ENCODE results near the gene SGMS1. TPM values are rescaled to one million over a fixed set of nuclear protein-coding genes. Genes with fewer than 3 reads are reported as not detected.

Gene SGMS1
- total RNA-seq, 2 experiments from 2014 or later, result 7.5 to 9.0 TPM

DNA sequence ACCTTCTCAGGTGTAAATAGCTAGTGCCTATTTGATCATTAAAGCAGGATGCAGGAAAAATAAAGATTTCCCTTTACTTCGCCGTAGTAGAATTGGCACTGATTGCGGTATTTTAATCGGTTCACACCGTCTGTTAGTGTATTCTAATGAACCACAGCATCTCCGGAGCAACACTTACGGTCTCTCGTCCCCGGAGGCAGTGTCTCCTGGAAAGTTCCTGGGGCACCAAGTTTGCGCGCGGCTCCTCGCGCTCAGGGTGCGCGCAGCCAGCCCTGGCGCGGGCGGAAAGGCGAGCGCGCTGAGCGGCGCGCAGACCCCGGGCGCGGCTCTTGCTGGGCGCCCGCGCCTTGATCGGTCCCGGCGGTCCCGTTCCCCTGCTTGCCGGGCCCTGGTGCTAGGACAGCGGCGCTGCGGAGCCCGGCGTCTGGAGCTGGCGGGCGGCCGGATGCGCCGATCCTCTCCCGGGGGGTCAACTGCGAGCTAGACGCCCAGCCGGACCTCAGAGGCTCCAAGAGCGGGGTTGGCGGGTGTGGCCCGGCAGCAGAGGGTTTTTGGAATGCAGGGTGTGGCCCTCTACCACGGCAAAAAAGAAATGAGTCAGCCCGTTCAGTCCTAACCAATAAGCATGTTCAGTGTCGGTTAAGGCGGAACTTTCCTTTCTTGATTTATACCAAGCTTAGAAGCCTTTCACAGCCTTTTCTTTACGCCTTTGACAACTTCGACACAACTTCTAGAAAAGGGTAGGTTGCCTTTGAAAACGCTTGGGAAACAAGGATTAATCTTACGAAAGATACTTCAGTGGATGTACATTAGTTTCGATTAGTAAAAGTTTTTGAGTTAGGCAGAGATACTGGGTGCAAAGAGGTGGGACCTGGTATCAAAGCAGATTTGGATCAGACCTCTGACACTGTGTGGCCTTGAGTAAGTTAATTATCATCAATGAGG is 205.6 kb downstream of the SGMS1 start:
- peak; percentile 66 for DNase-seq
- ChIA-PET CTCF (no interaction called here), POLR2A (no interaction called here)
- no peaks in the 10 kb centered on the region for H3K36me3 Mint-ChIP-seq (ENCODE audit: low read depth)
- peak; percentile 91 for ATAC-seq
- intact Hi-C loops (cut with DNase I, micrococcal nuclease), result loop anchor here (1.0 to 5.0 kb wide), 5 partner anchors 13 to 204 kb away; no protein-coding TSS in a partner anchor
- H3K4me1 Mint-ChIP-seq, result peaks cover 41% of the 10 kb centered on the region
- no peaks in the 10 kb centered on the region for H3K27me3 Mint-ChIP-seq
- peak overlapping the region; percentile 64 for H3K27ac Mint-ChIP-seq
- no peaks in the 10 kb centered on the region for H3K9me3 Mint-ChIP-seq (ENCODE audit: low read depth)
- peak overlapping the region; percentile 76 for H3K4me3 Mint-ChIP-seq

DNA sequence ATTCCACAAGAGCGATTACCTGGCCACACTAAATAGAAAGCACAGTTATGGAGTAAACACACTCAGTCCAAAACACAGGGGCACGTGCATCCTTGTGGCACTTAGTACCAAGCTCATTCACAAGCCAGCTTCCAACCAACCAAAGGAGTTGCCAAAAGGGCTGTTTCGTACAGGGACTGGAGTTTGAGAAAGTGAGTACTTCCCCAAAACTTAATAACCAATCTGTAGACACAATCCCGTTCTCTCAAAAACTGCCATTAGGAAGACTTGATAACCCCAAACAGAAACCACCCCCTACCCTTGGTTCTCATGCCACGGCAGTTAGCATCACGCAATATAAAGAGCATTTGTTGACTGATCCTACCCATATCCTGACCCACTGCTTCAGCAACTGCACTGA is 206.3 kb downstream of the SGMS1 start:
- CTCF ChIA-PET, result no interaction called here
- intact Hi-C loops (cut with DNase I, micrococcal nuclease), result loop anchor here in 1 of 2 experiments (5.0 kb wide), 1 partner anchor 50 kb away; no protein-coding TSS in a partner anchor
- POLR2A ChIA-PET, result no interaction called here
- no peaks in the 10 kb centered on the region for H3K36me3 Mint-ChIP-seq (ENCODE audit: low read depth)
- H3K27me3 Mint-ChIP-seq, result no peaks in the 10 kb centered on the region
- peak overlapping the region; percentile 76 for H3K4me3 Mint-ChIP-seq
- no peak for DNase-seq
- no peaks in the 10 kb centered on the region for H3K9me3 Mint-ChIP-seq (ENCODE audit: low read depth)
- H3K27ac Mint-ChIP-seq, result no peak overlapping the region
- peaks cover 40% of the 10 kb centered on the region for H3K4me1 Mint-ChIP-seq
- ATAC-seq, result peak; percentile 2

DNA sequence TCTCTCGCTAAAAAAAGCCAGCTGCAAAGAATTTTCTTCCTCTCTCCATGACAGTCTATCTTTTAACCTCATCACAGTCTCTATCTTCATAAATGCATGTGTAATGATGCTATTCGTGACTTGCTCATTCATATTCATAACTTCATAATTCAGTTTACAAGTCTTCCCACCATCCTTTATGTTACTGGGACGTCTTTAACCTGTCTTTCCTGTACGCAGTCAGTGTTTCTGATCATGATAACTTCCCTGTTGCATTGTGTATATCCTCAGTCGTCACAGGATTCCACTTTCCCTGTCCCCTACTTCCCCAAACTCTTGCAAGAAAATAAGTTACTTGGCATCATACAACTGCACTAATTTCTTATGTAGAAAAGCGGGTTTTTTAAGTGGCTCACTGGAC is 206.9 kb downstream of the SGMS1 start:
- Mint-ChIP-seq H3K4me3 (peak overlapping the region; percentile 13), H3K4me1 (peaks cover 37% of the 10 kb centered on the region)
- POLR2A ChIA-PET, result no interaction called here

DNA sequence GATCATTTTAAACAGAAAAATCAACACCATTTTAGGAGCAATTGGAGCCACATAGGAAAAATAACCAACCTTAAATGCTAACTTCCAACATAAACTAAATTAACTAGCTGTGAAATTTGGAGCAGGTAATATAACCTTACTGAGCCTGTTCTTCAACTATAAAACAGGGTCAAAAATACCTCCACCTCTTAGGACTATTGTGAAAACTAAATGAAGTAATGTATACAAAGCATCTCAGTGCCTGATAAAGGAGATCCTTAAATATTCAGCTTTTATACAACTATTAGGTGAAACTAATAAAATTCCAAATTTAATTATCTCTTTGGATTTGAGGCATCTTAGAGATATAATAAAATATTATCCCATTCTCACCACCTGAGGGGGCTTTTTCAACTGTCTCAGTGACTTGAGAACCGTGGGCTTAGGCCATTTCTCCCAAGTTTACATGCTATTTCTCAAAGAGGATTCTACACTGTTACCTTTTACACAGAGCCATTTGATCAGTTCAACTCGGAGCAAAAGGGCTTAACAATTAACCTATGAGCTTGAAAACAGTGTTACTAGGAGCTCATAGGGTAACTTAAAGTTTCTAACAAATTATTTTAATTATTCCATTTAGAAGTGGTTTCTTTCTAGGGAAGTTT is 207.5 kb downstream of the SGMS1 start:
- DNase-seq, result no peak
- peaks cover 1% of the 10 kb centered on the region for H3K36me3 Mint-ChIP-seq (ENCODE audit: low read depth)
- no peaks in the 10 kb centered on the region for H3K27me3 Mint-ChIP-seq
- POLR2A ChIA-PET, result no interaction called here
- H3K4me1 Mint-ChIP-seq, result peaks cover 34% of the 10 kb centered on the region
- intact Hi-C loops (cut with DNase I, micrococcal nuclease), result loop anchor here in 1 of 2 experiments (5.0 kb wide), 1 partner anchor 49 kb away; no protein-coding TSS in a partner anchor
- no peaks in the 10 kb centered on the region for H3K9me3 Mint-ChIP-seq (ENCODE audit: low read depth)
- H3K4me3 Mint-ChIP-seq, result no peak overlapping the region
- no peak for ATAC-seq
- CTCF ChIA-PET, result interaction anchor here (1.3 kb wide), 1 partner anchor 205 kb away, joined by 5 read pairs; no protein-coding TSS in a partner anchor
- H3K27ac Mint-ChIP-seq, result no peak overlapping the region

More for the DNA sequence above, 206.9 kb downstream of the SGMS1 start:
- H3K36me3 Mint-ChIP-seq (ENCODE audit: low read depth), result no peaks in the 10 kb centered on the region
- intact Hi-C loops (cut with DNase I, micrococcal nuclease), result loop anchor here in 1 of 2 experiments (5.0 kb wide), 1 partner anchor 50 kb away; no protein-coding TSS in a partner anchor
- no peak for ATAC-seq
- H3K9me3 Mint-ChIP-seq (ENCODE audit: low read depth), result no peaks in the 10 kb centered on the region
- CTCF ChIA-PET, result interaction anchor here (1.3 kb wide), 1 partner anchor 204 kb away, joined by 5 read pairs; no protein-coding TSS in a partner anchor
- H3K27me3 Mint-ChIP-seq, result no peaks in the 10 kb centered on the region
- no peak overlapping the region for H3K27ac Mint-ChIP-seq
- no peak for DNase-seq

DNA sequence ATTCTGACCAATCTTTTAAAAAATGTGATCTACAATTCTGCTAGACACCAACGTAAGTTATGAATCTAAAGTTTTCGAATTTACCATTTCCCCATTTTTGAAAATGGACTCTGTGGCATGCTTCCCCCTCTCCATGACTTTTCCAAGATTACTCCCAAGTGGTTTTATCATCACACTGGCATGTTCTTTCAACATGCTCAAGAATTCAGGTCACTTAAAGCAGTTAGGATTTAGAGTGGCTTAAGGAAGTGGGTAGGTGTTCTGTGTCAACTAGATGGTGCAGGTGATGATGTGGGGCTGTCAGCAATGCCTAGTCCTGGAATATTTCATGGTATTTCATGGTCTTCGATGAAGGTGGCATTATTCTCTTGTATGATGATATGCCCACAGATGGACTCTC is 208.5 kb downstream of the SGMS1 start:
- H3K27ac Mint-ChIP-seq, result no peak overlapping the region
- H3K36me3 Mint-ChIP-seq (ENCODE audit: low read depth), result peaks cover 1% of the 10 kb centered on the region
- no peak overlapping the region for H3K4me3 Mint-ChIP-seq
- peaks cover 31% of the 10 kb centered on the region for H3K4me1 Mint-ChIP-seq
- H3K27me3 Mint-ChIP-seq, result no peaks in the 10 kb centered on the region
- no peak for ATAC-seq
- CTCF ChIA-PET, result no interaction called here
- POLR2A ChIA-PET, result no interaction called here
- no peaks in the 10 kb centered on the region for H3K9me3 Mint-ChIP-seq (ENCODE audit: low read depth)
- DNase-seq, result no peak
- intact Hi-C loops (cut with DNase I, micrococcal nuclease), result loop anchor here in 1 of 2 experiments (5.0 kb wide), 1 partner anchor 48 kb away; no protein-coding TSS in a partner anchor

DNA sequence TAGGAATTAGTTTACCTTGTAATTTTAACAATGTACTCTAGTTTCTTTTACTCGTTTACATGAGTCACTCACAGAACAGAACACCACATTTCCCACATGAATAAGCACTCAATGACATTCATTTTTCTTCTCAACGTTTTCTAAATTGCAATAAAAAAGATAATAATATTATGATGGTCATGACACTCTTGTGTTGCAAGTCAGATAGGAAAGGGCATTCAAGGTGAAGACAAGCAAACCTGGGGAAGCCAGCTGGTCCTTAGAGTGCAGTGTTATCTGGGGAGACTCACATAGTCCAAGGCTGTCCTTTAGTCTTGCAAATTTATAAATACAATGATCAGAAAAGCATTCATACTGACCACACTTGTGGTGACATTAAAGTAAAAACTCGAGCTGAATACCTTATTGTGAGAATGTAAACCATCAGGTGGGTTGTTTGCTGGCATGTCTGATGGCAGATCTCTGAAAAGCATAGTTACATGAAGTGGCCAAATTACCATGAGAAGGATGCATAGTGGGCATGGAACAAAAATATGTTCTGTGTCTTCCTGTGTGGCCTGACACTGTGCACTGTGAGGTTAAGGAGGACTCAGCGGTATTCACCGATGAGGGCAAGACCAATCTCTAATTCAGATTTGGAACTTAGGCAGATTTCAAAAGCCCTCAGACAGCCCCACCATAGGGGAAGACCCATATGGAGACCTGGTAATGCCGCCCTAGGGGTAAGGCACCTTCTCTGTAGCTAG is 213.5 kb downstream of the SGMS1 start:
- ATAC-seq (peak; percentile 42), DNase-seq (no peak)
- POLR2A ChIA-PET, result no interaction called here
- intact Hi-C loops (cut with DNase I, micrococcal nuclease), result no loop called here
- Mint-ChIP-seq H3K36me3 (ENCODE audit: low read depth) (peaks cover 5% of the 10 kb centered on the region), H3K27me3 (no peaks in the 10 kb centered on the region), H3K4me1 (peaks cover 23% of the 10 kb centered on the region), H3K27ac (peak overlapping the region; percentile 19), H3K4me3 (no peak overlapping the region), H3K9me3 (ENCODE audit: low read depth) (peaks cover 5% of the 10 kb centered on the region)
- CTCF ChIA-PET, result interaction anchor here (1.4 kb wide), 1 partner anchor 10 kb away, joined by 4 read pairs; no protein-coding TSS in a partner anchor

DNA sequence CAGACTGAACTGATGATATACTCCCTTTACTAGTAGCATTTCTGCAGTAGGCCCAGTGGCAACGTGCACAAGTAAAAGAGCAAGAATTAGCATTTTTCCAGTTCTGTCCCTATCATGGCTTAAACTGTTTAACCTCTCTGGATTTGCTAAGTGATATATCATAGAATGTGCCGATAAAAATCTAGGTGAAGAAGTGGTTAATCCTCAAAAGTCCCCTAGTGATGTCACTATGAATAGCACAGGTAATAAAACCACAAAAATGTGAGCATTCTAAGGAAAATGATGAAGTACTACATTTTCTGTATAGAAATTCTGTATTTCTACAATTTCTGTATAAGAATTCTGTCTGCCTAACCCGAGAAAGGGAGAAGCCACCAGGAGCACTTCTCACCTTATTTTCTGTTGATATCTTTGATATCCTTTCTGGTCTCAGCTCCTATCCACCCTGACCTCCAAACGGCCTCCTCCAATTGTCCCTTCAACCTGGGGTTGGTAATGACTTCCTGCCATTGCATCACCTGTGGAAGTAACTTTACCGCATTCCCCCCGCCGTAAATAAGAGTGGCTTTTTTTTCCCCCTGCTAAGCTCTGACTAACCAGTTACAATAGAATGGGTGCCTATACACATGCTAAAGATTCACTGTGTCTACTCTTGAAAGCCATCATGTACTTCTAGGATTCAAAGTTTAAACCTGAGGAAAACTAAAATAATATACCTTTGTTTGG is 216.5 kb downstream of the SGMS1 start:
- intact Hi-C loops (cut with DNase I, micrococcal nuclease), result no loop called here
- ATAC-seq (no peak), DNase-seq (no peak)
- POLR2A ChIA-PET, result no interaction called here
- H3K27me3 Mint-ChIP-seq, result no peaks in the 10 kb centered on the region
- no peak overlapping the region for H3K27ac Mint-ChIP-seq
- peaks cover 5% of the 10 kb centered on the region for H3K36me3 Mint-ChIP-seq (ENCODE audit: low read depth)
- peaks cover 5% of the 10 kb centered on the region for H3K9me3 Mint-ChIP-seq (ENCODE audit: low read depth)
- CTCF ChIA-PET, result no interaction called here
- H3K4me1 Mint-ChIP-seq, result peaks cover 20% of the 10 kb centered on the region
- no peak overlapping the region for H3K4me3 Mint-ChIP-seq

DNA sequence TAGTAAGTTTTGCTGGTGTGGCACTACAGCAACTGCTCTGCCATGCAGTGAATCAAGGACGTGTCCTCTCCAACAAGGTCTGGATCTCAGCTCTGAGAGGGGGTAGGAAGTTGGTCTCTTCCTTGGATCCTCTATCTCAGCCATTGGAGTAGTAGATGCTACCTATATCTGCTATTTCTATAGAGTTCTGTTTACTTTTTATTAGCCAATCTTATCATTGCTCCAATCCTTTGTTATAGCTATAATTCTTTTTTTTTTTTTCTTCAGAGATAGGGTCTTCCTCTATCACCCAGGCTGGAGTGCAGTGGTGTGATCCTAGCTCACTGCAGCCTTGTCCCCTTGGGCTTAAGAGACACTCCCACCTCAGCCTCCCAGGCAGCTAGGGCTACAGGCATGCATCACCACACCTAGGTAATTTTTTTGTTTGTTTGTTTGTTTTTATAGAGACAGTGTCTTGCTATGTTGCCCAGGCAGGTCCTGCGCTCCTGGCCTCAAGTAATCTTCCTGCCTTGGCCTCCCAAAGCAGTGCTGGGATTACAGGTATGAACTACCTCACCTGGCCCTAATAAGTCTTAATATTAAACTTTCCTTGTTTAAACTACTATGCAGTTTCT is 217.2 kb downstream of the SGMS1 start:
- ChIA-PET CTCF (no interaction called here), POLR2A (interaction anchor here (0.6 kb wide), 1 partner anchor 115 kb away, joined by 5 read pairs; no protein-coding TSS in a partner anchor)
- Mint-ChIP-seq H3K4me1 (peaks cover 20% of the 10 kb centered on the region), H3K27ac (no peak overlapping the region), H3K9me3 (ENCODE audit: low read depth) (peaks cover 5% of the 10 kb centered on the region), H3K27me3 (no peaks in the 10 kb centered on the region), H3K36me3 (ENCODE audit: low read depth) (peaks cover 4% of the 10 kb centered on the region), H3K4me3 (no peak overlapping the region)
- intact Hi-C loops (cut with DNase I, micrococcal nuclease), result no loop called here
- no peak for ATAC-seq
- no peak for DNase-seq

DNA sequence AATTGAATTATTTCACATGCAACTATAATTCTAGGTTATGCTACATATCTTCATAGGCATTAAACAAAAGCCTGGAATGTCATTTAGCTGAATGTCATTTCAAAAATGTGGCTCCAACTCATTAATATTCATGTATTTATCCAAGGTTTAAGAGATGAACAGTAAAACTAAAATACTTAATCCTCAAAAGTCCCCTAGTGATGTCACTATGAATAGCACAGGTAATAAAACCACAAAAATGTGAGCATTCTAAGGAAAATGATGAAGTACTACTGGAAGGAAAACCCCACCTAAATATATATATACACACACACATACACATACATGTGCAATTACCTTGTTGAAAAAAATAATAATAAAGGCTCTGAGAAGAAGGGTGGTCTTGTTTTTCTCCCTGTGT is 218.0 kb downstream of the SGMS1 start:
- POLR2A ChIA-PET, result no interaction called here
- intact Hi-C loops (cut with DNase I, micrococcal nuclease), result no loop called here
- no peak for ATAC-seq

DNA sequence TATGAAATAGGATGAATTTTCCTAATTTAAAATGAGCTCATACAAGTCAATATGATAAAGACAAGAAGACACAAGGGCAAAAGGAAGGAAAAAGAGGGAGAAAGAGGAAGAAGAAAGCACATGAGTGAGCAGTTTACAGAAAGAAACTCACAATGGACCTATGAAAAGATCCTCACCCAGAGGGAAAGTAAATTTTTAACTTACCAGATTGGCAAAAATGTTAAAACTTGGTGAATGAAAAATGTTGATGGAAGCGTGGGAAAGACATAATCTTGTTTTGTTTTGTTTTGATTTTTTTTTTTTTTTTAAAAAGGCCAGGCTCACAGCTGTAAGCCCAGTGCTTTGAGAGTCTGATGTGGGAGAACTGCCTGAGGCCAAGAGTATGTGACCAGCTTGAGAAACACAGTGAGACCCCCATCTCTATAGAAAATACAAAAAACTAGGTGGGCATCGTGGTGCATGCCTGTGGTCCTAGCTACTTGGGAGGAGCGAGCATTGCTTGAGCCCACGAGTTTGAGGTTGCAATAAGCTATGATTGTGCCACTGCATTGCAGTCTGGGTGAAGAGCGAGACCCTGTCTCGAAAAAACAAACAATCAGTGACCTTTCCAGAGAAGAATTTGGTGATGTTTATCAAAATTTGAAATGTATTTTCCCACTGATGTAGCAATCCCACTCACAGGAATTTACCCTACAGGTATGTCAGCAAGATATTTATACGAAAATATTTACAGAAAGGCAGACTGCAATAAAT is 219.6 kb downstream of the SGMS1 start:
- Mint-ChIP-seq H3K27me3 (no peaks in the 10 kb centered on the region), H3K4me3 (no peak overlapping the region), H3K36me3 (ENCODE audit: low read depth) (peaks cover 4% of the 10 kb centered on the region), H3K9me3 (ENCODE audit: low read depth) (peaks cover 5% of the 10 kb centered on the region), H3K4me1 (peaks cover 7% of the 10 kb centered on the region), H3K27ac (no peak overlapping the region)
- CTCF ChIA-PET, result interaction anchor here (0.6 kb wide), 1 partner anchor 68 kb away, joined by 3 read pairs; no protein-coding TSS in a partner anchor
- no peak for DNase-seq
- intact Hi-C loops (cut with DNase I, micrococcal nuclease), result no loop called here
- no peak for ATAC-seq
- POLR2A ChIA-PET, result interaction anchor here (0.7 kb wide), 1 partner anchor 22 kb away, joined by 4 read pairs; no protein-coding TSS in a partner anchor

More for the DNA sequence above, 218.0 kb downstream of the SGMS1 start:
- no peak overlapping the region for H3K27ac Mint-ChIP-seq
- H3K9me3 Mint-ChIP-seq (ENCODE audit: low read depth), result peaks cover 5% of the 10 kb centered on the region
- DNase-seq, result no peak
- peaks cover 19% of the 10 kb centered on the region for H3K4me1 Mint-ChIP-seq
- H3K27me3 Mint-ChIP-seq, result no peaks in the 10 kb centered on the region
- CTCF ChIA-PET, result no interaction called here
- H3K4me3 Mint-ChIP-seq, result no peak overlapping the region
- peaks cover 4% of the 10 kb centered on the region for H3K36me3 Mint-ChIP-seq (ENCODE audit: low read depth)
